NB4 (cell line): Measurements from ENCODE around the gene INPP5E.

ENCODE experiments used
- CTCF ChIP-seq: IDR thresholded peaks from one replicate; pipeline ENCODE4 v1.5.1; 2012; ENCODE audit warnings: low read depth, low read length
- POLR2A ChIP-seq: IDR thresholded peaks from 2 replicates; pipeline ENCODE4 v1.6.1; 2011; ENCODE audit warnings: mild to moderate bottlenecking; ENCODE audit not compliant: insufficient read length; ENCODE audit errors: extremely low read depth

GRCh38 chr9:136481558-136481957 is 41.9 kb upstream of the INPP5E start:
- TF ChIP-seq CTCF: no peak
- TF ChIP-seq POLR2A: no peak
